ENCODE measurements around the gene PNKP.

Gene PNKP

GRCh38 chr19:49908480-49909420 is 41.4 kb upstream of the PNKP start:
- no peak overlapping the region for H3K4me3 ChIP-seq (replicated peaks; ENCODE audit: low read depth, low read length)
- DNase-seq (ENCODE audit: extremely low read depth, low read depth): no peak
- TF ChIP-seq CTCF (IDR thresholded peaks at IDR 0.05; ENCODE audit: low read depth, low read length, missing control alignments): no peak

GRCh38 chr19:49907745-49908446 is 40.5 kb upstream of the PNKP start:
- TF ChIP-seq CTCF (IDR thresholded peaks at IDR 0.05; ENCODE audit: low read depth, low read length, missing control alignments): no peak
- H3K4me3 ChIP-seq (replicated peaks; ENCODE audit: low read depth, low read length): no peak overlapping the region
- no peak for DNase-seq (ENCODE audit: extremely low read depth, low read depth)

- no peak for DNase-seq (ENCODE audit: extremely low read depth, low read depth)
These were observed 39.6 kb upstream of the PNKP start for GRCh38 chr19:49906879-49907564.

GRCh38 chr19:49904136-49904535 is 36.8 kb upstream of the PNKP start:
- H3K4me3 ChIP-seq (replicated peaks; ENCODE audit: low read depth, low read length): no peak overlapping the region
- DNase-seq (ENCODE audit: extremely low read depth, low read depth): no peak
- TF ChIP-seq CTCF (IDR thresholded peaks at IDR 0.05; ENCODE audit: low read depth, low read length, missing control alignments): no peak

More at GRCh38 chr19:49906879-49907564, 39.6 kb upstream of the PNKP start:
- no peak overlapping the region for H3K4me3 ChIP-seq (replicated peaks; ENCODE audit: low read depth, low read length)
- TF ChIP-seq CTCF (IDR thresholded peaks at IDR 0.05; ENCODE audit: low read depth, low read length, missing control alignments): no peak

GRCh38 chr19:49896863-49897621 is 29.7 kb upstream of the PNKP start, which contains the start of gene IL4I1:
Gene IL4I1 (minus strand): TSS chr19:49896887. CDS start chr19:49896160, 727 bp downstream.
- DNase-seq (ENCODE audit: extremely low read depth, low read depth): no peak
- no peak within 1 kb of the TSS for H3K4me3 ChIP-seq (replicated peaks; ENCODE audit: low read depth, low read length)
- no peak for TF ChIP-seq CTCF (IDR thresholded peaks at IDR 0.05; ENCODE audit: low read depth, low read length, missing control alignments)
